CD4-positive, alpha-beta T cell treated with Interleukin-2 at 100 ng/mL for 4 hours (primary cell): Measurements from ENCODE around the gene TMEM33.

Experiments used
- DNase-seq: peaks from one replicate; pipeline ENCODE4 v3.0.0-alpha.2; 2020; ENCODE audit warnings: low spot score

Gene TMEM33

DNA sequence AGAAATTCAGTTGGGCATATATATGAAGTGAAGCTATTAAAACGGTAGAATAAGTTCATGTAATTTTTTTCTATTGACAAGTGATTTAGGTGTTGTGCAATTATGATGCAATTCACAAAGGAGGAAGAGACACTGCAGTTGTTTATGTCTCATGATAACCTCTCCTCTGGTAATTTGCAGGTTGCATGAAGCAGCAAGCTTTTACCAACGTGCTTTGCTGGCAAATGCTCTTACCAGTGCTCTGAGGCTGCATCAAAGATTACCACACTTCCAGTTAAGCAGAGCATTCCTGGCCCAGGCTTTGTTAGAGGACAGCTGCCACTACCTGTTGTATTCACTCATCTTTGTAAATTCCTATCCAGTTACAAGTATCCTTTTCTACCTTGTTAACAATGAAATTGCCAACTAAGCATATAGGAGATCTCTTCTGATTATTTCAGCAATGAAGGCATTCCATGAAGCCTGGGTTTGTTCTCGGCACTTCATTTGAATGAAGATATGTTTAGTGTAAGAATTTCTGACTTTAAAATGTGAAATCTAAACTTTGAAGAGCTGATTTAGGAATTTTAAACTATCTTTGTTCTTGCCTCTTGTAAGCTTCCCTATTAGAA is 3.9 kb downstream of the TMEM33 start:
- no peak for DNase-seq

DNA sequence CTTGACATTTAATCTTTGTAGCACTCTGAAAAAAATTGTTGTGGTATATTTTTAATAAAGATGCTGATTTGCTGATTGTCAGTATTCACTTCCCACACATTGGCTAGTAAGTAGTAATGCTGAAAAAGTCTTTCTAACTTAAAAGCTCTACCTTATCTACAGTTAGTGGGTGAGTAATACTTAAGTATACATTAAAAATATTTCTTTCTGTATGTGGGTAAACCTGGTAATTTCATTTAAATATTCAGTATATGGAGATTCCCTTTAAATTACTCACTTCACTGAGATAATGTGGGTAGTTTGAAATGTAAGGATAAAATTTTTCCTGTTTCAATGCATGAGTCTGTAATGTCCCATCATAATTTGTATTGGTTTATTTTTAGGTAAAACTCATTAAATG is 5.6 kb downstream of the TMEM33 start:
- DNase-seq: no peak

DNA sequence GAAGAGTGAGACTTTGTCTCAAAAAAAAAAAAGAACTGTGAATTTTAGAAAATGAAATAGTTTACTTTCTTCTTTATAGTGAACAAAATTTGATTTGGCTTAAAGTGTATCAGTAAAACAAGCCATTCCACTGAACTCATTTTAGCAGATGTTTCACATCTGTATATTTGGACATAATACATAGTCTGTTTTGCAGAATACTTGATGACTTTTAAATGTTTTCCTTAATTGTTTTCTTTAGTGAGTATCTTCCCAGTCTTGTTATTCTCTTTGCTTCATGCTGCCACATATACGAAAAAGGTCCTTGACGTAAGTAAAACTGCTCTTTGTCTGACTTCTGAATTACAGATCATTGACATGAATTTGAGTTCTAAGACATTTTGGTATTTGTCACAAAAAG is 8.3 kb downstream of the TMEM33 start:
- DNase-seq: no peak

DNA sequence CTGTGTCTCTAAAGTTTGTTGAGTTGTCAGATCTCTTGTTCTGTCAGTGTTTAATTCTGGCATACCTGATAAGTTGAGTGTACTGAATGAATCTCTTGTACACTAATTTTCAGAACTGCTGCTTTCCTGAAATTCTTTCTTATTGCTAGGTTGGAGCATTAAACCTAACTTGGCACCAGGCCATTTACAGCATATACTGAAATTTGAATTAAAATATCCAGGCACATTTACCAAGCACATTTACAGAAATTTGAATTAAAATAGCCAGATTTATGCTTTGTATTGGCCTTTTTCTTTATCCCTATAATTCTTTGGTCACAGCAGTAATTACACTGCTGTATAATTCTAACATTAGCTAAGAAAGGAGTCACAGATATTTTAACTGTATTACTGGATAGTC is 8.9 kb downstream of the TMEM33 start:
- no peak for DNase-seq

DNA sequence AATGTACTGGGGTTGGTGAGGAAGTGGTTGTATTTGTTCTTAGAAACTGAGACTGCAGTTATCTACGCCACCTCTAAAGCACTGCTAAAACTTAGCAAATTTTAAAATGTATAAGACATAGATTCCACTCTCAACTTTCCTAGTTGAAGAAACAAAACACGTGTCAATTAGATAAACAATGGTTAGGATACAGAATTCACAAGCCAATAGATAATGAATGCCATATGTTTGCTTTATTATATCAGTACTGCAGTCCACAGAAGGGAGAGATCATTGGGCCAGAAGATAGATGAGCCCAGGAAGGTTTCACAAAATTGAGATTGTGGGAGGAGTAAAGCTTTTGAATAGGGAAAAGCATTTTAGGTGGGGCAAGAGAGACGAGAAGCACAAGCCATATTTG is 14.3 kb downstream of the TMEM33 start:
- DNase-seq: no peak

DNA sequence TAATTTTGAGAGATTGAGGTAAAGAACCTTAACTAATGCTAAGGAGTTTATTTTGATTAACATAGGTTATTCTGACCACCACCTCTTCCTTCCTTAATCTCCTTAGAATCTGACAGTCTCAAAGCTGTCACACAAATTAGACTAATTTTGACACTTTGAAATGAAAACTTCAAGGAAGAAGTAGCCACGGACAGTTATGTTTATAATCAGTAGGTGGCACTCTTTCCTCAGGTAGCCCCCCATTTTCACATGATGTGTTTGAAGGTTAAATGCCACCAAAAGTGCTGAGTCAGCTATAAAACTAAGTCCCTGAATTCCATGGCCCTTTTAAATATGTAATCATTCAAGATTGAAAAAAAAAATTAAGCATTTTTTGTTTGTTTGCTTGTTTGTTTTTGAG is 22.4 kb downstream of the TMEM33 start:
- DNase-seq: peak; percentile 26

DNA sequence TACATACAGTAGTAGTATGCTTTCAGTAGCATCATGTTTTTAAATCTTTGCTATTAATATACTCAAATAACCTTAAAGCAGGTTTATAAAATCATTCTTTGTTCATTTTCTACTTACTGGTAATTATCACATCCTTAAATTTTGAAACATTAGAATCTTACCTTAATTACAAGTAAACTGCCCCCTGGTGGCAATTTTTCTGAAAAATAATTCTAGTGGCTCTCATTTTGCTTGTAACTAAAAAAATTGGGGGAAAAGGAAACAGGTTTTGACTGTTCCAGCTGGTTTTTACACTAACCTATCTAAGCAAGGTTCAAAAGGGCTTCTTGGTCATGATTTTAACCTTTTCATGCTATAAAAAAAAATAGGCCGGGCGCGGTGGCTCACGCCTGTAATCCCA is 27.9 kb downstream of the TMEM33 start:
- peak; percentile 31 for DNase-seq

DNA sequence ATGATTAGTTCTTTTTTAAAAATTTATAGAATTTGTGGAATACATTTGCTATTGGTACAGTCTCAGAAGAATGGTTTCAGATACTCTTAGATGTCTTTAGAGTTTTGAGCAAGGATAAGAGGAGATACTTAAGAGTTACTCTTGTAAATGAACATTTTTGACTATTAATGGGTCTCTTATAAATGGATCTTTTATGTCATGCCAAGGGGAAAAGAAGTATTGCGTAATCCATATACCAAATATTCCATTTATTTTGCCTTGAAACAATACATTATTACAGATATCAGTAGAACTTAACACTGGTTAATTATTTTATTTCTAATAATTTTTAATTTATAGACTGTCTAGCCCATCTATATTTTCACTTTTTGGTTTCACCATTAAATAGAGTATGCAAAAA is 29.2 kb downstream of the TMEM33 start:
- DNase-seq: no peak

DNA sequence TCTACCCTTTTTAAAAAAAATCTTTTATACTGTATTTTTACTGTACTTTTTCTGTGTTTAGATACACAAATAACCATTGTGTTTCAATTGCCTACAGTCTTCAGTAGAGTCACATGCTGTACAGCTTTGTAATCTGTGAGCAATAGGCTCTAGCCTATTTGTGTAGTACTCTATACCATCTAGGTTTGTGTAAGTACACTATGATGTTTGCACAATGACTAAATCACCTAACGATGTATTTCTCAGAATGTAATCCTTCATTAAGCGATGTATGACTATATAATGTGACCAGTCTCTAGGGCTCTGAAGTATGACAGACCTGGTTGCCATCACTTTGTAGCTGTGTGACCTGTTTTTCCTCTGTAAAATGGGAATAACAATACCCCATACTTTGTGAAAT is 32.2 kb downstream of the TMEM33 start:
- no peak for DNase-seq

DNA sequence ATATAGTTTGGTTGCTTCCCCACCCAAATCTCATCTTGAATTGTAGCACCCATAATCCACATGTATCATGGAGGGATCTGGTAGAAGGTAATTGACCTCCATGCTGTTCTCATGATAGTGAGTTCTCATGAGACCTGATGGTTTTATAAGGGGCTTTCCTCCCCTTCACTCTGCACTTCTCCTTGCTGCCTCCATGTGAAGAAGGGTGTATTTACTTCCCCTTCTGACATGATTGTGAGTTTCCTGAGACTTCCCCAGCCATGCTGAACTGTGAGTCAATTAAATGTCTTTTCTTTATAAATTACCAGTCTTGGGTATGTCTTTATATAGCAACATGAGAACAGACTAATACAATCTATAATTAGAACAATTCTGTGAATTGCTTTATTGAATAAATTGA is 34.4 kb downstream of the TMEM33 start:
- no peak for DNase-seq

DNA sequence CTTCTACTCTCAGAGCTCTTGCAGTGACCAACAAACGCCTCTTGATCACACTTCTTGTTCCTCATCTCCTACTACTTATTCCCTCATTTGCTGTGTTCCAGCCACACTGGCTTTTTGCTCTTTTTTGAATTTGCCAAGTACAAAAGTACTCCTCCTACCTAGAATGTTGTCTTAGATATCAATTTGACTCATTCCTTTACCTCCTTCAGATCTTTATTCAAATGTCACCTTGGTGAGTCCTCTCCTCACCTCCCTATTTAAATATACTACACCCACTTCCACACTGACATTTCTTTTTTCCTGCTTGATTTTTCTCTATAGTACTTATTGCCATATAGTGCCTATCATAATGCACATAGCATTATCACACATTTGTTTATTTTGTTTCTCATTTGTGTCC is 40.1 kb downstream of the TMEM33 start:
- no peak for DNase-seq

DNA sequence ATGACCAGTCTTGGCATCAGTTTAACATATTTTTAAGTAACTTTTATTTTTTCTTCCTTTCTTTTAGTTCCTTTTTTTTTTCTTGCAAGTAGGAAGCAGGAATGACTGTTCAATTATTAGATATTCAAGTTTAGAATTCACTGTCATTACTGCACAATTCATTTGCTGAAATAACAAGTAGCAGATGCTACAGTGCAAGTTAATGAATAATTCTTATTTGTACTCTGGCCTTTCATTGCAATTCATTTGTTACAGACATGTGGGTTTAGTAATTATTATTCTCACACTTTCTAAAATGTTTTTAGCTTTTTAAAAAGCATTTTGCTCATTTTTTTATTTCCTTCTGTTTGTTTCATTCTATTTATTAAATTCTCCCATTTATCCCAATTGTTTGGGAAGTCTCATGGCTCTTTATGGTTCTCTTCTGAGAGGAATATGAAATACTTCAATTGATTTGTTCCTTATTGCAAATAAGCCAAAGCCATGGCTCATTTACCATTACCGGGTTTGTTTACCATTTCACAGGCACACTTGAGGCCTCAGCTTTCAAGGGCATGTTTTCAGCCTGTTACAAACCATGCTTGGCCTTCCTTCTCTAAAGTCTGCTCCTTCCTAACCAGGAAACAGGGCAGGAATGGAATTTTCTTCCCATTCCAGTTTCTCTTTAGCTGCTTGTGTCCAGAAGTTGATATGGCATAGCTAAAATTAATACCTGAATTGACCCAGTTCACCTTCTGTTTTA is 41.7 kb downstream of the TMEM33 start:
- no peak for DNase-seq

DNA sequence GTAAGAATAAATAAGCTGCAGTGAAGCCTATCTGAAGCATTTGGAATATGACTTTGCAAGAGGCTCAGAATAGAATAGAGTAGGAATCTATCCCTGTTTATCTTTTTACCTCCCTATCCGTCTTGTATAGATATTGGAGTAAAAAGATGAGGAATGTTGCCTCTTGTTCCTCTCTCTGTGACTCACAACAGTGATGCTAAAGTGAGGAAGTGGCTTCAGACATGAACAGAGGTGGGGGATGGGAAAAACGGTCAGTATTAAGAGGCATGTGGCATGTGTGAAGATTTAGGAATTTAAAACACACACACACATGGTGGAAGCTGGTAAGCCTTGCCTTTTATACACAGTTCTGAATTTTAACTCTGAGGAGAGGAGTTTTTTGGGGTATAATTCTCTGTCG is 42.5 kb downstream of the TMEM33 start:
- no peak for DNase-seq

DNA sequence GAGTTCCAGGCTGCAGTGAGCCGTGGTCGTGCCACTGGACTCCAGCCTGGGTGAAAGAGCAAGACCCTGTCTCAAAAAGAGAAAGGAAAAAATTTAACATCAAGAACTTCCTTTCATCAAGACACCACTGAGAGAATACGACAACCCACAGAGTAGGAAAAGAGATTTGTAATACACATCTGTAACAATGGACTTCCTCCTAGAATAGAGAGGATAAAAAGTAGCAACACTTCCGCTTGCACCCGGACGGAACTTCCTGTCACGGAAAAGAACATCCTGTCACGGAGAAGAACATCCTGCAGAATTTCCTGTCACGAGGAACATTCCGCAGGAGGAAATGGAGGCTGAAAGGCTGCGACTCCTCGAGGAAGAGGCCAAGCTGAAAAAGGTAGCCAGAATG is 46.2 kb downstream of the TMEM33 start, which contains the start of gene DCAF4L1:
TSS of gene DCAF4L1 (plus strand) at position 301 of the 400 bp plus-strand sequence. CDS start at position 338, 37 bp downstream.
- no peak for DNase-seq

DNA sequence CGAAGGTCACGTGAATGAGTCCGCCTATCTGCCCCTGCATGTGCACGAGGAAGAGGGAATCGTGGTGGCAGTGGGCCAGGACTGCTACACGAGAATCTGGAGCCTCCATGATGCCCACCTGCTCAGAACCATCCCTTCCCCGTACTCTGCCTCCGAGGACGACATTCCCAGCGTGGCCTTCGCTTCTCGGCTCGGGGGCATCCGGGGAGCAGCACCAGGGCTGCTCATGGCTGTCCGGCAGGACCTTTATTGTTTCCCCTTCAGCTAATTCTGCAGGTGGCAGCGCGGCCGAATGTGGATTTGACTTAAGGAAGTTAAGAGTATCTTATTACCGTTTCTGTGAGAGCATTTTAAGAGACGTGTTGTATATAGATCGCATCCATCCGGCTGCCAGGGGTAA is 47.5 kb downstream of the TMEM33 start:
- DNase-seq: no peak

DNA sequence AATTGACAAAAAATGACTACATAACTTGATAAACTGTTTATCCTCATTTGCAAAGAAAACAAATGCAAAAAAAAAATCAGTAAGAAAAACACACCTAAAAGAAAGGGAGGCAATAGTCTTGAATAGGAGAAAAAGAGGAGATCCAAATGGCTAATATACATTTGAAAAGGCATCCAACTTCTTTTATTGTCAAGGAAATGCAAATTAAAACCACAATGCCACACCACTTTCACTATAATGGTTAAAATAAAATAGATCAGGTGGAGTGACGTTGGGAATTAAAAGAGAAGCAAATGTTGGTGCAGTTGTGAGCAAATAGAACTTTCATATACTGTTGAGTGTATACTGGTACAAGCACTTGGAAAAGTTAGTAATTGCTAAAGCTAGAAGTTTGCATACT is 49.9 kb downstream of the TMEM33 start:
- DNase-seq: no peak

DNA sequence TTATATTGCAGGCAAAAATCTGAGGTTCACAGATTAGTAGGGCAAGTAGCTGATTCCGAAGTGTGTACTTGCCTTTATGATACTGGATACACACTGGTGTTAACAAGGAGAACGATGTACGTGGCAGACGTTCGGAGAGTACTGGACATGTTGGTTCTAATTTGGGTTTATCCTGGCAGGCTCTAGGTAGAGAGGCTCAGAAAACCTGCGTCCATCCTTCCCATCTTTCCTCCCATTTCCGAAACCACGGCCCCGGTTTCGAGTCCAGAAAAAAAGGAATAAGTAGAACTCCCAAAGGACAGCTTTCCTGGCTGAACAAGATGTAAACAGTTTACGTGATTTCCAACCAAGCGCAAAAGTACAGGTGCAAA is 54.8 kb downstream of the TMEM33 start:
- no peak for DNase-seq

DNA sequence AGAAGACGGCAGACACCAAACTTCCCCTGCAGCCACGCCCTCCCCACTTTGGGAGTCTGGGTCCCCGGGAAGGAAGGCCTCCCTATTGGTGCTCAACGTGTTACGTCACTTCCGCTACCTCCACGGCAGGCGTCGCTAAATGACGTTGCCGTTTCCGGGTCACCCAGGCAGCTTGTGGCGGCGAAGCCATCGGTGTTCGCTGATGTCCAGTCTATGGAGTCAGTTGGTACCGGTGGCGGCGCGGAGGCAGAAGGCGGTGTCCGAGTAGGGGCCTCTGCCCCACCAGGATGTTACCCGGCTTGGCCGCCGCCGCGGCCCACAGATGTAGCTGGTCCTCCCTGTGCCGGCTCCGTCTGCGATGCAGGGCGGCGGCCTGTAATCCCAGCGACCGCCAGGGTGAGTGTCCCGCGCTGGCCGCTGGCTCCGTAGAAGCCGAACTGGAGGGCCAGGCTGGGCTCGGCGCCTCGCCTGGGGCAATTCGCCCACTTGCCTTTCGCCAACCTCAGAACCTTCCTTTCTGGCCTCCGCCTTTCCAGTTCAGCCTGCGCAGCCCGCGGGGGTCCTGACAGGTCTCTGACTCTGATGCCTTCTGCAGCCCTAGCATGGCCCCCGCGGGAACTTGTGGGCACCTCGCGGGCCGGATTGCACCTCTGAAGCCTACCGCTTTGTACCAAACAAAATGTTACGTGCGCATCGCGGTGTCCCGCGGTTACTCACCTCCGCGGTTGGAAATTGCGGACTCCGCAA is 55.3 kb downstream of the TMEM33 start, which contains the start of gene SLC30A9:
TSS of gene SLC30A9 (plus strand) at position 166 of the 747 bp plus-strand sequence. CDS start at position 288, 122 bp downstream.
- peak; percentile 94 for DNase-seq

DNA sequence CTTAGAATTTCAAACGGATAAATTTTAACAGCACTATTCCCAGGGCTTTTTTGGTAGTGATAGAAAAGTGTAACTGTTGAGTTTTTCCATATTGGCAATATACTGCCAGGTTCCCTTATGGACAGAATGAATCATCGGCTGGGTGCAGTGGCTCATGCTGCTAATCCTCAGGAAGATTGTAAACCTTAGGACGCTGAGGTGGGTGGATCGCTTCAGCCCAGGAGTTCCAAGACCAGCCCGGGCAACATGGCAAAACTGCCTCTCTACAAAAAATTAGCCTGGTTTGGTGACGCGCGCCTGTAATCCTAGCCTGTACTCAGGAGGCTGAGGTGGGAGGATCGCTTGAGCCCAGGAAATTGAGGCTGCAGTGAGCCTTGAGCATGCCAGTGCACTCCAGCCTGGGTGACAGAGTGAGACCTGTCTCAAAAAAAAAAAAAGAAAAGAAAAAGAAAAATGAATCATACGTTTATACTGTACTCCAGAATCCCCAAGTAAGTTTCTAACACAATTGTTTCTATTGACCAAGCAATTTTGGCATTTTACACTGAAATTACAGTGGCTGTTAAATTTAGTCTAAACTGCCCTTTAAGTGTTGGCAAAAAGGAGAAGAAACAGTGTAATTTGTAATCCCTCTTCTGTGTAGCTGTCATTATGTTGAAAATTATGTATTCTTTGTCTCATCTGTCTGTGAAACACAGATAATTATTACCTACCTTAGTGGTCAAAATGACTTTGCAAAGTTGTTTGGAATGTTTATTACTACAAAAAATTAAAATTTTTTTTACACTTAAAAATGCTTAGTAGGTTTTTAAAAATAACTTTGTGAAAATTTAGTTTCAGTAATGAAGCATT is 56.9 kb downstream of the TMEM33 start:
- no peak for DNase-seq

DNA sequence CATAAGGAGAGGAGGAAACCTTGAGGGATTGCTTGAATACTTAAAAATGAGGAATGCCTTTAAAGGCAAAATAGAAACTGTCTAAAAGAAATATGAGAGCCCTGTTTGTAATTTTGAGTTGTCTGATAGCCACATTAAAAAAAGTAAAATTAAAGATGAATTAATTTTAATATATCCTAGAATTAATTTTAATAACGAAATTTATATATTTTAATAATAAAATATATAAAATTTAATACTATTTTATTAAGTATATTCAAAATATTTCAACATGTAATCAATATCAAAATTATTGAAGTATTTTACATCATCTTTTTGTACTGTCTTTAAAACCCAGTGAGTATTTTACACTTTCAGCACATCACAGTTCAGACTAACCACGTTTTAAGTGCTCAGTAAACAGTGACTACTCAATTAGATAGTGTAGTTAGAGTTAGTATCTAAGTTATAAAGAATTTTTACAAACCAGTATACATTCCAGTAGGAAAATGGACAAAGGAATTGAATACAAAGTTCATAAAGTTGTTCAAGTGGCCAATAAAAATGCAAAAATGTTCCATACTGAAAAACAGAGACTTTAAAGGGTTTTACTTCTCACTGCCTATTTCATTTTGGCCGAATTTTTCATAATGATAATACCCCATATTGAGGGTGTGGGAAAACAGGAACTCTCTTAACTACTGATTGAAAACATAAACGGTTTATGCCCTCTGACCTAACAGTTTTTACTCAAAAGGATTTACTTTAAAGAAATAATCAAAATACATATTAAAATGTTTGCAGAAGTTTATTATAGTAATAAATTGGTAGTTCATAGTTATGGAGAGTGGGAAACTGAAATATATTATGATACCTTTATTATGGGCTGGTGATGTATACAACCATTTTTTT is 58.0 kb downstream of the TMEM33 start:
- no peak for DNase-seq

DNA sequence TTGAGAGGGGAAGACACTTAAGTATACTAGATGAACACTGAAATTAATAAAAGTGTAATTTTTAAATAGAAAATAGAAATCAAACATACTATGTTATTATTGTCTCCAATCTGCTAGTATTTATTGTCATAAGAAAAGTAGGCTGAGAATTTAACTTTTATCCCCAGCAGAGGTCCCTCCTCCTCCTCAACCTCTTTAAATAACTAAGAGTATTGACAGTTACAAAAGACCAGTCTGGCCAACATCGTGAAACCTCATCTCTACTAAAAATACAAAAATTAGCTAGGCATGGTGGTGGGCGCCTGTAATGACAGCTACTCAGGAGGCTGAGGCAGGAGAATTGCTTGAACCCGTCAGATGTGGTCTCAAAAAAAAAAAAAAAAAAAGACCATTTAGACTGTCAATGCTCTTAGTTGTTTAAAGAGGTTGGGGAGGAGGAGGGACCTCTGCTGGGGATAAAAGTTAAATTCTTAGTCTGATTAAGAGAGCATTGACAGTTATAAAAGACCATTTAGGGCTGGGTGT is 59.3 kb downstream of the TMEM33 start:
- no peak for DNase-seq
